Fibroblast of skin of left biceps (primary cell): Measurements from ENCODE around the gene ADAMTS19.

Experiments
- DNase-seq, 2 experiments: peaks; one replicate each; pipeline ENCODE4 v3.0.0-alpha.2; 2013; ENCODE audit warnings: low read depth in 2 of 2

ADAMTS19 gene

GRCh38 chr5:129670957-129671500 lies 210.9 kb downstream of the ADAMTS19 start:
- peak; percentile 59 to 66 for DNase-seq

- DNase-seq = no peak
These were observed 211.9 kb downstream of the ADAMTS19 start for GRCh38 chr5:129672006-129672405.

GRCh38 chr5:129679671-129680070 lies 219.6 kb downstream of the ADAMTS19 start:
- DNase-seq = no peak

GRCh38 chr5:129687941-129688340 lies 227.8 kb downstream of the ADAMTS19 start:
- DNase-seq = no peak

GRCh38 chr5:129689045-129689444 lies 228.9 kb downstream of the ADAMTS19 start:
- no peak for DNase-seq

GRCh38 chr5:129691220-129691619 lies 231.1 kb downstream of the ADAMTS19 start:
- DNase-seq = no peak

- DNase-seq = no peak
These were observed 236.5 kb downstream of the ADAMTS19 start for GRCh38 chr5:129696636-129697035.

GRCh38 chr5:129698661-129699060 lies 238.6 kb downstream of the ADAMTS19 start:
- no peak for DNase-seq

GRCh38 chr5:129716235-129716634 lies 256.1 kb downstream of the ADAMTS19 start:
- peak; percentile 10 to 13 for DNase-seq

GRCh38 chr5:129716651-129717050 lies 256.6 kb downstream of the ADAMTS19 start:
- peak; percentile 12 to 20 for DNase-seq

- no peak for DNase-seq
These were observed 257.7 kb downstream of the ADAMTS19 start for GRCh38 chr5:129717751-129718310.

GRCh38 chr5:129718471-129719090 lies 258.5 kb downstream of the ADAMTS19 start:
- peak; percentile 16 to 21 for DNase-seq

GRCh38 chr5:129724222-129724621 lies 264.1 kb downstream of the ADAMTS19 start:
- DNase-seq = no peak

- no peak for DNase-seq
These were observed 264.5 kb downstream of the ADAMTS19 start for GRCh38 chr5:129724647-129725046.

- no peak for DNase-seq
These were observed 279.7 kb downstream of the ADAMTS19 start for GRCh38 chr5:129739773-129740172.

- no peak for DNase-seq
These were observed 283.6 kb downstream of the ADAMTS19 start for GRCh38 chr5:129743541-129744187.

- no peak for DNase-seq
These were observed 285.9 kb downstream of the ADAMTS19 start for GRCh38 chr5:129745997-129746396.

- DNase-seq = peak; percentile 10 to 12
These were observed 286.8 kb downstream of the ADAMTS19 start for GRCh38 chr5:129746876-129747275.

- DNase-seq = no peak
These were observed 287.7 kb downstream of the ADAMTS19 start, which contains the start of gene MINAR2 for GRCh38 chr5:129747572-129748407. TSS of gene MINAR2 (plus strand) at chr5:129748094. CDS start at chr5:129748191, 97 bp downstream.

GRCh38 chr5:129748913-129749880 lies 289.1 kb downstream of the ADAMTS19 start:
- no peak for DNase-seq
